Measurements from ENCODE around the gene SGTB. TPM values are rescaled to one million over a fixed set of nuclear protein-coding genes. Genes with fewer than 3 reads are reported as not detected.

Gene SGTB
- total and polyA plus RNA-seq, 2 donors (not counting 1 experiment from before 2014, with no cell fraction given): 18.7 to 32.4 TPM

- Histone ChIP-seq H3K4me3 (replicated peaks in 1 of 4; ENCODE audit: control extremely low read depth in 1 of 4, insufficient read depth in 1 of 4, low read depth in 3 of 4, low read length in 4 of 4) (no peak overlapping the region), H2AFZ (ENCODE audit: low read length) (no peak overlapping the region), H3K27ac (ENCODE audit: insufficient read depth, low read length) (no peak overlapping the region), H3K9ac (ENCODE audit: insufficient read depth, low read length) (no peak overlapping the region), H3K79me2 (ENCODE audit: control insufficient read depth, insufficient read depth, low read length) (no peaks in the 10 kb centered on the region), H3K27me3 (ENCODE audit: control insufficient read depth, insufficient read depth, low read length) (no peaks in the 10 kb centered on the region), H3K4me1 (ENCODE audit: control insufficient read depth, extremely low read depth, insufficient read depth, low read length) (no peaks in the 10 kb centered on the region), H3K36me3 (ENCODE audit: control insufficient read depth, insufficient read depth, low read length) (no peaks in the 10 kb centered on the region), H3K9me3 (ENCODE audit: control insufficient read depth, insufficient read depth, low read depth, low read length) (no peaks in the 10 kb centered on the region), H3K4me2 (ENCODE audit: extremely low read depth, insufficient read depth, low read length) (no peak overlapping the region), H4K20me1 (ENCODE audit: control insufficient read depth, extremely low read depth, insufficient read depth, low read length) (no peaks in the 10 kb centered on the region)
- peak; percentile 23 to 74 for DNase-seq (ENCODE audit: low read depth in 2 of 2)
- no peak for TF ChIP-seq EZH2 (IDR thresholded peaks at IDR 0.05; ENCODE audit: low read length, missing control alignments)
- no peak for TF ChIP-seq CTCF (conservative IDR thresholded peaks at IDR 0.05 in 1 of 2, IDR thresholded peaks at IDR 0.05 in 1 of 2; ENCODE audit: low read depth in 1 of 2, low read length in 2 of 2)
Observed at GRCh38 chr5:65760504-65761275, 38.8 kb upstream of the SGTB start.

DNA sequence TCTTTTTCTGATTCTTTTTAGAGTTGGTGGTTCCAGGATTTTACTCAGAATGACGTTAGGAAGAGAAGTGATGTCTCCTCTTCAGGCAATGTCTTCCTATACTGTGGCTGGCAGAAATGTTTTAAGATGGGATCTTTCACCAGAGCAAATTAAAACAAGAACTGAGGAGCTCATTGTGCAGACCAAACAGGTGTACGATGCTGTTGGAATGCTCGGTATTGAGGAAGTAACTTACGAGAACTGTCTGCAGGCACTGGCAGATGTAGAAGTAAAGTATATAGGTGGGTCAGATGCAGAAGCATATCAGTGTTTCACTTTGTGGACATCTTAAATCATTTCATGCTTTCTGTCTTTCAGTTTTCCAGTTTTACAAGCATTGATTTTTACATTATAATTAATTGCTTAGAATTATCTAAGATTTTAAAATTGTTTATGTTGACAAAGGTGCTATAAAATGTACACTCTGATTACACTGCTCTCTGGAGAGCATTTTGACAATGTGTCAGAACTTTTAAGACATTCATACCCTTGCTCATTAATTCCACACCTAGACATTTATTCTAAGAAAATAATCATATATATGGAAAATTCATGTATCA is 36.7 kb upstream of the SGTB start:
- no peaks in the 10 kb centered on the region for H3K4me1 ChIP-seq (ENCODE audit: control insufficient read depth, extremely low read depth, insufficient read depth, low read length)
- no peak for TF ChIP-seq EZH2 (IDR thresholded peaks at IDR 0.05; ENCODE audit: low read length, missing control alignments)
- H4K20me1 ChIP-seq (ENCODE audit: control insufficient read depth, extremely low read depth, insufficient read depth, low read length): no peaks in the 10 kb centered on the region
- H3K4me2 ChIP-seq (ENCODE audit: extremely low read depth, insufficient read depth, low read length): no peak overlapping the region
- no peak overlapping the region for H3K4me3 ChIP-seq (replicated peaks in 1 of 4; ENCODE audit: control extremely low read depth in 1 of 4, insufficient read depth in 1 of 4, low read depth in 3 of 4, low read length in 4 of 4)
- no peak overlapping the region for H3K27ac ChIP-seq (ENCODE audit: insufficient read depth, low read length)
- H3K27me3 ChIP-seq (ENCODE audit: control insufficient read depth, insufficient read depth, low read length): no peaks in the 10 kb centered on the region
- no peak for DNase-seq (ENCODE audit: low read depth in 2 of 2)
- no peaks in the 10 kb centered on the region for H3K79me2 ChIP-seq (ENCODE audit: control insufficient read depth, insufficient read depth, low read length)
- no peak overlapping the region for H2AFZ ChIP-seq (ENCODE audit: low read length)
- no peaks in the 10 kb centered on the region for H3K9me3 ChIP-seq (ENCODE audit: control insufficient read depth, insufficient read depth, low read depth, low read length)
- no peak overlapping the region for H3K9ac ChIP-seq (ENCODE audit: insufficient read depth, low read length)
- no peaks in the 10 kb centered on the region for H3K36me3 ChIP-seq (ENCODE audit: control insufficient read depth, insufficient read depth, low read length)

DNA sequence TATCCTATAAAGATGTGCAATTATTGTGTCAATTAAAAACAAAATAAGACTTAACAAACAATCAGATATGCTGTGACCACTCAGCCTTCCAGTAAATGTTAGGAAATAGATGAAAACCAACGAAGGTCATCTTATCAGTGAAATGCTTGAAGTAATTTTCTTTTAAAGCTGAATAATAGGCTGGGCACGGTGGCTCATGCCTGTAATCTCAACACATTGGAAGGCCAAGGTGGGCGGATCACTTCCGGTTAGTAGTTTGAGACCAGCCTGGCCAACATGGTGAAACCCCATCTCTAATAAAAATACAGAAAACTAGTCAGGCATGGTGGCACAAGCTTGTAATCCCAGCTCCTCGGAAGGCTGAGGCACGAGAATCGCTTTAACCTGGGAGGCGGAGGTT is 31.3 kb upstream of the SGTB start:
- H4K20me1 ChIP-seq (ENCODE audit: control insufficient read depth, extremely low read depth, insufficient read depth, low read length): no peaks in the 10 kb centered on the region
- DNase-seq (ENCODE audit: low read depth in 2 of 2): peak in 1 of 2 donors; percentile 36
- TF ChIP-seq EZH2 (IDR thresholded peaks at IDR 0.05; ENCODE audit: low read length, missing control alignments) (no peak), CTCF (conservative IDR thresholded peaks at IDR 0.05 in 1 of 2, IDR thresholded peaks at IDR 0.05 in 1 of 2; ENCODE audit: low read depth in 1 of 2, low read length in 2 of 2) (no peak)
- no peaks in the 10 kb centered on the region for H3K27me3 ChIP-seq (ENCODE audit: control insufficient read depth, insufficient read depth, low read length)
- no peak overlapping the region for H2AFZ ChIP-seq (ENCODE audit: low read length)
- H3K4me1 ChIP-seq (ENCODE audit: control insufficient read depth, extremely low read depth, insufficient read depth, low read length): no peaks in the 10 kb centered on the region
- H3K36me3 ChIP-seq (ENCODE audit: control insufficient read depth, insufficient read depth, low read length): no peaks in the 10 kb centered on the region
- H3K79me2 ChIP-seq (ENCODE audit: control insufficient read depth, insufficient read depth, low read length): no peaks in the 10 kb centered on the region
- no peak overlapping the region for H3K4me3 ChIP-seq (replicated peaks in 1 of 4; ENCODE audit: control extremely low read depth in 1 of 4, insufficient read depth in 1 of 4, low read depth in 3 of 4, low read length in 4 of 4)
- H3K9me3 ChIP-seq (ENCODE audit: control insufficient read depth, insufficient read depth, low read depth, low read length): no peaks in the 10 kb centered on the region
- H3K4me2 ChIP-seq (ENCODE audit: extremely low read depth, insufficient read depth, low read length): no peak overlapping the region
- no peak overlapping the region for H3K27ac ChIP-seq (ENCODE audit: insufficient read depth, low read length)
- H3K9ac ChIP-seq (ENCODE audit: insufficient read depth, low read length): no peak overlapping the region

Data from fibroblast of lung (primary cell).